SU-DHL-6 (cell line): ENCODE measurements around the gene PRR27.

ENCODE experiments used
- EZH2phosphoT487 ChIP-seq: fragments of 200-600 bp; sonication (generic), shearing (Covaris generic); conservative IDR thresholded peaks from 2 replicates; pipeline ENCODE4 v1.6.1; 2018; ENCODE audit warnings: mild to moderate bottlenecking, antibody characterized with exemption, low read length, moderate library complexity, mixed read lengths
- TF ChIP-seq, protein P1 (sequence below): fragments of 200-600 bp; sonication (generic); IDR thresholded peaks from one replicate; pipeline ENCODE4 v1.5.1; 2017; ENCODE audit warnings: antibody characterized with exemption, mild to moderate bottlenecking, low read length, moderate library complexity; ENCODE audit not compliant: insufficient read depth, poor library complexity, severe bottlenecking

DNA sequence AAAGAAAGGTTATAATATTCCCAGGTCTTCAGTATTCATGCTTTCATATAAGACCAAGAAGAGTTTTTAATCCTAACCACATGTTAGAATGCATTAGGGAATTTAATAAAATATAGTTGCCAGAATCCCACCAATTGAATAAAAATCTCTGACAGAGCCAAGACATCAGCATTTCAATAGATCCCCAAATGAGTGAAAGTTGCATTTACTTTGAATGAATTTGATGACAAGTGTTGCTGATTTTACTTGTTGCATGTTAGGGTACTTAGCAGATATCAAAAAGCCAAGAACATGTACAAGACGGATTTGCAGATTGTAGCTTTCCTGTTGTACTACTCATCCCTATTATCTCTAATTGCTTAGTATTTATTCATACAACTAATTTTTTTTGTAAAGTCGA, 39.9 kb upstream of the PRR27 start:
- TF ChIP-seq, protein P1, sequence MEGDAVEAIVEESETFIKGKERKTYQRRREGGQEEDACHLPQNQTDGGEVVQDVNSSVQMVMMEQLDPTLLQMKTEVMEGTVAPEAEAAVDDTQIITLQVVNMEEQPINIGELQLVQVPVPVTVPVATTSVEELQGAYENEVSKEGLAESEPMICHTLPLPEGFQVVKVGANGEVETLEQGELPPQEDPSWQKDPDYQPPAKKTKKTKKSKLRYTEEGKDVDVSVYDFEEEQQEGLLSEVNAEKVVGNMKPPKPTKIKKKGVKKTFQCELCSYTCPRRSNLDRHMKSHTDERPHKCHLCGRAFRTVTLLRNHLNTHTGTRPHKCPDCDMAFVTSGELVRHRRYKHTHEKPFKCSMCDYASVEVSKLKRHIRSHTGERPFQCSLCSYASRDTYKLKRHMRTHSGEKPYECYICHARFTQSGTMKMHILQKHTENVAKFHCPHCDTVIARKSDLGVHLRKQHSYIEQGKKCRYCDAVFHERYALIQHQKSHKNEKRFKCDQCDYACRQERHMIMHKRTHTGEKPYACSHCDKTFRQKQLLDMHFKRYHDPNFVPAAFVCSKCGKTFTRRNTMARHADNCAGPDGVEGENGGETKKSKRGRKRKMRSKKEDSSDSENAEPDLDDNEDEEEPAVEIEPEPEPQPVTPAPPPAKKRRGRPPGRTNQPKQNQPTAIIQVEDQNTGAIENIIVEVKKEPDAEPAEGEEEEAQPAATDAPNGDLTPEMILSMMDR: no peak
- TF ChIP-seq EZH2phosphoT487: no peak
